ENCODE measurements around the gene CRYBG2. TPM values are rescaled to one million over a fixed set of nuclear protein-coding genes. Genes with fewer than 3 reads are reported as not detected.
A peak's percentile ranks its signal among the peaks of the same experiment; 100 is the strongest.

The CRYBG2 gene
- total RNA-seq, 2 experiments from 2014 or later = 4.5 to 6.4 TPM

DNA sequence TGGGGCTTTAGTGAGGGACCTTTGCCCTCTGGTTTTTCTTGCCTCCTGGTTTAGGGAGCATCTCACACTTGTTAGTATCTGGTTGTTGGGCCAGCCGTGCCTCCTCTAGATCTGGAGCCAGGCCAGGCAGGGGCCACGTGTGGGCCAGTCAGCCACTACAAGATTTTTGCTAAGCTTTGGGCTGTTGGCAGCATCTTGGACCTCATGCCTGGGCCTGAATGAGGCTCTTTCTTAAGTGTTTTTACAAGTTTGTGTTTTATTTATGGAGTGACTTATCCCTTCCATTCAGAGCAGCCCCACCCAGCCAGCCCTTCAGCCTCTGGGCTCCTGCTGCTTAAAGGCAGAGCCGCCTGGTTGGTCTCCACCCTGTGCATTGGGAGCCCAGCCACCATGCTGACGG, 75.6 kb downstream of the CRYBG2 start:
- Mint-ChIP-seq H3K4me1 (ENCODE audit: low read depth) (peaks cover 76% of the 10 kb centered on the region), H3K4me3 (peak overlapping the region; percentile 88)
- TF ChIP-seq, protein P1, sequence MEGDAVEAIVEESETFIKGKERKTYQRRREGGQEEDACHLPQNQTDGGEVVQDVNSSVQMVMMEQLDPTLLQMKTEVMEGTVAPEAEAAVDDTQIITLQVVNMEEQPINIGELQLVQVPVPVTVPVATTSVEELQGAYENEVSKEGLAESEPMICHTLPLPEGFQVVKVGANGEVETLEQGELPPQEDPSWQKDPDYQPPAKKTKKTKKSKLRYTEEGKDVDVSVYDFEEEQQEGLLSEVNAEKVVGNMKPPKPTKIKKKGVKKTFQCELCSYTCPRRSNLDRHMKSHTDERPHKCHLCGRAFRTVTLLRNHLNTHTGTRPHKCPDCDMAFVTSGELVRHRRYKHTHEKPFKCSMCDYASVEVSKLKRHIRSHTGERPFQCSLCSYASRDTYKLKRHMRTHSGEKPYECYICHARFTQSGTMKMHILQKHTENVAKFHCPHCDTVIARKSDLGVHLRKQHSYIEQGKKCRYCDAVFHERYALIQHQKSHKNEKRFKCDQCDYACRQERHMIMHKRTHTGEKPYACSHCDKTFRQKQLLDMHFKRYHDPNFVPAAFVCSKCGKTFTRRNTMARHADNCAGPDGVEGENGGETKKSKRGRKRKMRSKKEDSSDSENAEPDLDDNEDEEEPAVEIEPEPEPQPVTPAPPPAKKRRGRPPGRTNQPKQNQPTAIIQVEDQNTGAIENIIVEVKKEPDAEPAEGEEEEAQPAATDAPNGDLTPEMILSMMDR (IDR thresholded peaks at IDR 0.05) = no peak

DNA sequence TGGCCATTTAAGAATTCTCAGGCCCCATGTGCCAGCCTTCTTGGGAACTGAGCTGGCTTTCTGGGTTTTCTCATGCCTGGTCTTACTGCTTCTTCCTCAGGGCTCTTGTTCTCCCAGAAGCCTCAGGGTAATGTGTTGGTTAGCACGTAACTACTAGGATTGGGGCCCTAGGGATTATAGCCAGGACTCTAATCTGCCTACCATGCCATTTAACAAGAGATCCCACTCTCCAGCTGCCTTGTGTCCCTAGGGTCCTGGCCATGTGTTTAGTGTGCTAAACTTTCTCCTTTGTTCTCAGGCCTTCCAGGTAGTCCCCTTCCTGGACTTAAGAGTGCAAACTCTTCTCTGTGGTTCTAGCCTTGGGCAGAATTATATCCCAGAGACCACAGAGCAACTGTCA, 76.2 kb downstream of the CRYBG2 start:
- peaks cover 69% of the 10 kb centered on the region for H3K36me3 Mint-ChIP-seq (ENCODE audit: low read depth)
- TF ChIP-seq, protein P1 (IDR thresholded peaks at IDR 0.05) = no peak
- no peaks in the 10 kb centered on the region for H3K27me3 Mint-ChIP-seq
- peak overlapping the region; percentile 88 for H3K4me3 Mint-ChIP-seq
- intact Hi-C loops (cut with micrococcal nuclease) = loop anchor here (2.0 to 5.0 kb wide), 2 partner anchors 43 to 110 kb away; no protein-coding TSS in a partner anchor
- ATAC-seq (no peak), DNase-seq (no peak)
- H3K27ac Mint-ChIP-seq = peak overlapping the region; percentile 92
- H3K9me3 Mint-ChIP-seq = no peaks in the 10 kb centered on the region
- peaks cover 70% of the 10 kb centered on the region for H3K4me1 Mint-ChIP-seq (ENCODE audit: low read depth)
- ChIA-PET POLR2A (interaction anchor here (0.6 to 19.5 kb wide), 7 partner anchors 10 to 150 kb away, joined by 3 to 284 read pairs (median 3); partner anchors contain the start of genes CD52 and ZNF593), CTCF (interaction anchor here (0.7 to 8.9 kb wide), 9 partner anchors 9 to 139 kb away, joined by 3 to 282 read pairs (median 24); partner anchors contain the start of genes CD52, CEP85, UBXN11 and ZNF593)

More for the DNA sequence above, 75.6 kb downstream of the CRYBG2 start:
- peak overlapping the region; percentile 92 for H3K27ac Mint-ChIP-seq
- peak; percentile 26 for DNase-seq
- no peaks in the 10 kb centered on the region for H3K27me3 Mint-ChIP-seq
- no peaks in the 10 kb centered on the region for H3K9me3 Mint-ChIP-seq
- POLR2A ChIA-PET = interaction anchor here (0.8 to 19.5 kb wide), 3 partner anchors 9 to 100 kb away, joined by 3 to 284 read pairs (median 53); partner anchors contain the start of gene CD52
- CTCF ChIA-PET = interaction anchor here (1.1 to 8.9 kb wide), 8 partner anchors 9 to 138 kb away, joined by 3 to 282 read pairs (median 26); partner anchors contain the start of genes CD52, CEP85 and UBXN11
- intact Hi-C loops (cut with micrococcal nuclease) = loop anchor here (5.0 kb wide), 1 partner anchor 109 kb away; no protein-coding TSS in a partner anchor
- peaks cover 71% of the 10 kb centered on the region for H3K36me3 Mint-ChIP-seq (ENCODE audit: low read depth)
- no peak for ATAC-seq

DNA sequence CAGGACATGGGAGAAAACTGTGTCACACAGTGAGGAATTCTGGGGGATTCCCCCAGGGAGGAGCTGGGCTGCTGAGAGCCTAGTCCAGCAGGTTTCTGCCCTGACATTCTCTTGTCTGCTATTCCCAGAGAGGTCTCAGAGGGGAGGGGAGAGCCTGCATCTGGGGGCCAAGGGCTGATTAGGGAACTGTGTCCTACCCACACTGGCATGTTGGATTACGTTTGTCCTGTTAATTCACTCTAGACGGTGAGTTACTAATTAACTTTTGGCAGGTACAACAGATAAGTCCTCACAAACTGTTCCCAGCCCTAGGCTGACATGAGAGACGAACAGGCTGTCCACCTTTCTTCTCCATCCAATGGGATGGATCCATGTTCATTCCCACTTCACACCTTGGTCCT, 76.7 kb downstream of the CRYBG2 start:
- POLR2A ChIA-PET = interaction anchor here (0.6 to 19.5 kb wide), 6 partner anchors 10 to 150 kb away, joined by 3 to 284 read pairs (median 4); partner anchors contain the start of genes CD52 and ZNF593

DNA sequence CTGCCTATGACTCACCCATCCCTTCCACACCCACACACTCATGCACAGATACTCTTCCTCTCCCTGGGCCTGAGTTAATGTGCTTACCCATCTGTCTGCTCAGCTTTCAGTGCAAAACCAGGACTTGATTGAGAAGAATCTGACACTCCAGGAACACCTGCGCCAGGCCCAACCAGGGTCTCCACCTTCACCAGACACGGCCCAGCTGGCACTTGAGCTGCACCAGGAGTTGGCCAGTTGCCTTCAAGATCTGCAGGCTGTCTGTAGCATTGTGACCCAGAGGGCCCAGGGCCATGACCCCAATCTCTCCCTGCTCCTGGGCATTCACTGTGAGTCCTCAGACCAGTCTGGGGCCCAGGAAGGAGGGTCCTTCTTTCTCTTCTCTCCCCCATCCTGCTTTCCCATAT, 77.5 kb downstream of the CRYBG2 start:
- TF ChIP-seq, protein P1 (IDR thresholded peaks at IDR 0.05) = no peak
- DNase-seq (no peak), ATAC-seq (no peak)
- no peaks in the 10 kb centered on the region for H3K27me3 Mint-ChIP-seq
- no peaks in the 10 kb centered on the region for H3K9me3 Mint-ChIP-seq
- H3K4me3 Mint-ChIP-seq = peak overlapping the region; percentile 23
- intact Hi-C loops (cut with micrococcal nuclease) = loop anchor here (2.0 to 5.0 kb wide), 2 partner anchors 44 to 111 kb away; no protein-coding TSS in a partner anchor
- H3K36me3 Mint-ChIP-seq (ENCODE audit: low read depth) = peaks cover 64% of the 10 kb centered on the region
- peak overlapping the region; percentile 92 for H3K27ac Mint-ChIP-seq
- ChIA-PET POLR2A (interaction anchor here (1.1 to 19.5 kb wide), 3 partner anchors 11 to 53 kb away, joined by 3 to 284 read pairs (median 53); partner anchors contain the start of gene CD52), CTCF (interaction anchor here (0.8 to 8.9 kb wide), 31 partner anchors 10 to 280 kb away, joined by 3 to 282 read pairs (median 5); partner anchors contain the start of genes CD52, UBXN11 and ZNF593)
- H3K4me1 Mint-ChIP-seq (ENCODE audit: low read depth) = peaks cover 60% of the 10 kb centered on the region

More for the DNA sequence above, 76.7 kb downstream of the CRYBG2 start:
- Mint-ChIP-seq H3K9me3 (no peaks in the 10 kb centered on the region), H3K27ac (peak overlapping the region; percentile 92), H3K4me1 (ENCODE audit: low read depth) (peaks cover 66% of the 10 kb centered on the region), H3K4me3 (peak overlapping the region; percentile 23), H3K27me3 (no peaks in the 10 kb centered on the region), H3K36me3 (ENCODE audit: low read depth) (peaks cover 67% of the 10 kb centered on the region)
- ATAC-seq = no peak
- no peak for DNase-seq
- CTCF ChIA-PET = interaction anchor here (0.7 to 8.9 kb wide), 9 partner anchors 10 to 140 kb away, joined by 3 to 282 read pairs (median 24); partner anchors contain the start of genes CD52, CEP85, UBXN11 and ZNF593
- TF ChIP-seq, protein P1 (IDR thresholded peaks at IDR 0.05) = no peak
- intact Hi-C loops (cut with micrococcal nuclease) = loop anchor here (2.0 to 5.0 kb wide), 2 partner anchors 44 to 110 kb away; no protein-coding TSS in a partner anchor
